Activated CD4-positive, alpha-beta T cell treated with anti-CD3 and anti-CD28 coated beads, Interleukin-2, amount 10 ng/mL, durations not matched to agents 24 days and 14 days (primary cell): ENCODE data around the gene MVK. TPM values are rescaled to one million over a fixed set of nuclear protein-coding genes. Genes with fewer than 3 reads are reported as not detected.

ENCODE experiments used
- DNase-seq: peaks from one replicate; pipeline ENCODE4 v3.0.0; 2022
- H3K27ac Mint-ChIP-seq: one replicate; pipeline ENCODE4 v1.8.0; 2022; ENCODE audit warnings: mild to moderate bottlenecking, mixed read lengths
- H3K27me3 Mint-ChIP-seq: one replicate; pipeline ENCODE4 v1.8.0; 2022; ENCODE audit warnings: mixed read lengths
- H3K36me3 Mint-ChIP-seq: one replicate; pipeline ENCODE4 v1.8.0; 2022; ENCODE audit warnings: low read depth, mild to moderate bottlenecking, mixed read lengths
- H3K4me1 Mint-ChIP-seq: one replicate; pipeline ENCODE4 v1.8.0; 2021; ENCODE audit warnings: mixed read lengths
- H3K4me3 Mint-ChIP-seq: one replicate; pipeline ENCODE4 v1.8.0; 2022; ENCODE audit warnings: mild to moderate bottlenecking, moderate library complexity, mixed read lengths
- H3K9me3 Mint-ChIP-seq: one replicate; pipeline ENCODE4 v1.8.0; 2021; ENCODE audit warnings: mixed read lengths
- intact Hi-C: fragments of 100-400 bp; cut with micrococcal nuclease; formaldehyde crosslinking; loops from one replicate; pipeline ENCODE4 v1.15.1; 2023
- total RNA-seq: library from RNA; stranded (reverse); gene quantifications from 2 replicates; pipeline ENCODE4 v1.2.3, GENCODE V29; 2022

MVK gene
- total RNA-seq, 1 donor from 2014 or later: 21.5 TPM

- Mint-ChIP-seq H3K4me3 (no peak overlapping the region), H3K9me3 (no peaks in the 10 kb centered on the region), H3K36me3 (no peaks in the 10 kb centered on the region), H3K27ac (no peak overlapping the region), H3K4me1 (no peaks in the 10 kb centered on the region), H3K27me3 (no peaks in the 10 kb centered on the region)
- intact Hi-C loops: no loop called here
- DNase-seq: no peak
These were observed 35.3 kb upstream of the MVK start for GRCh38 chr12:109538191-109538863.

GRCh38 chr12:109539508-109539907, 34.1 kb upstream of the MVK start:
- Mint-ChIP-seq H3K27ac (no peak overlapping the region), H3K9me3 (no peaks in the 10 kb centered on the region)
- intact Hi-C loops: no loop called here

GRCh38 chr12:109540526-109541412, 32.8 kb upstream of the MVK start:
- intact Hi-C loops: no loop called here
- no peak for DNase-seq
- Mint-ChIP-seq H3K4me1 (peaks cover 5% of the 10 kb centered on the region), H3K36me3 (no peaks in the 10 kb centered on the region), H3K27me3 (no peaks in the 10 kb centered on the region), H3K9me3 (no peaks in the 10 kb centered on the region), H3K27ac (no peak overlapping the region), H3K4me3 (no peak overlapping the region)

More at GRCh38 chr12:109539508-109539907, 34.1 kb upstream of the MVK start:
- H3K4me1 Mint-ChIP-seq: no peaks in the 10 kb centered on the region
- no peak overlapping the region for H3K4me3 Mint-ChIP-seq
- no peaks in the 10 kb centered on the region for H3K36me3 Mint-ChIP-seq
- no peak for DNase-seq
- H3K27me3 Mint-ChIP-seq: no peaks in the 10 kb centered on the region

- Mint-ChIP-seq H3K4me1 (peaks cover 5% of the 10 kb centered on the region), H3K27me3 (no peaks in the 10 kb centered on the region), H3K36me3 (no peaks in the 10 kb centered on the region), H3K4me3 (no peak overlapping the region), H3K27ac (no peak overlapping the region), H3K9me3 (no peaks in the 10 kb centered on the region)
- intact Hi-C loops: no loop called here
- DNase-seq: no peak
These were observed 32.2 kb upstream of the MVK start for GRCh38 chr12:109541413-109541726.

GRCh38 chr12:109542014-109542413, 31.6 kb upstream of the MVK start:
- H3K4me3 Mint-ChIP-seq: no peak overlapping the region
- no peaks in the 10 kb centered on the region for H3K36me3 Mint-ChIP-seq
- no peak for DNase-seq
- H3K27ac Mint-ChIP-seq: no peak overlapping the region
- peaks cover 5% of the 10 kb centered on the region for H3K4me1 Mint-ChIP-seq
- no peaks in the 10 kb centered on the region for H3K9me3 Mint-ChIP-seq
- peaks cover 3% of the 10 kb centered on the region for H3K27me3 Mint-ChIP-seq
- intact Hi-C loops: no loop called here

- intact Hi-C loops: no loop called here
- no peak overlapping the region for H3K4me3 Mint-ChIP-seq
- H3K4me1 Mint-ChIP-seq: peaks cover 5% of the 10 kb centered on the region
- H3K9me3 Mint-ChIP-seq: no peaks in the 10 kb centered on the region
- no peak overlapping the region for H3K27ac Mint-ChIP-seq
- DNase-seq: no peak
- H3K36me3 Mint-ChIP-seq: no peaks in the 10 kb centered on the region
- H3K27me3 Mint-ChIP-seq: peaks cover 11% of the 10 kb centered on the region
These were observed 30.7 kb upstream of the MVK start for GRCh38 chr12:109542876-109543275.

- Mint-ChIP-seq H3K4me3 (no peak overlapping the region), H3K36me3 (no peaks in the 10 kb centered on the region), H3K4me1 (peaks cover 8% of the 10 kb centered on the region), H3K27ac (no peak overlapping the region), H3K27me3 (peaks cover 22% of the 10 kb centered on the region), H3K9me3 (no peaks in the 10 kb centered on the region)
- intact Hi-C loops: no loop called here
- DNase-seq: no peak
These were observed 28.6 kb upstream of the MVK start for GRCh38 chr12:109544955-109545531.

GRCh38 chr12:109545826-109546225, 27.8 kb upstream of the MVK start:
- DNase-seq: no peak
- no peaks in the 10 kb centered on the region for H3K36me3 Mint-ChIP-seq
- H3K9me3 Mint-ChIP-seq: no peaks in the 10 kb centered on the region
- H3K4me1 Mint-ChIP-seq: peaks cover 8% of the 10 kb centered on the region
- intact Hi-C loops: no loop called here
- H3K27ac Mint-ChIP-seq: no peak overlapping the region
- no peak overlapping the region for H3K4me3 Mint-ChIP-seq
- H3K27me3 Mint-ChIP-seq: peaks cover 22% of the 10 kb centered on the region

- intact Hi-C loops: no loop called here
- Mint-ChIP-seq H3K27ac (no peak overlapping the region), H3K4me3 (no peak overlapping the region), H3K36me3 (no peaks in the 10 kb centered on the region), H3K4me1 (peaks cover 8% of the 10 kb centered on the region), H3K9me3 (no peaks in the 10 kb centered on the region), H3K27me3 (peaks cover 22% of the 10 kb centered on the region)
- DNase-seq: no peak
These were observed 26.3 kb upstream of the MVK start for GRCh38 chr12:109547286-109547685.

- Mint-ChIP-seq H3K4me3 (no peak overlapping the region), H3K4me1 (peaks cover 8% of the 10 kb centered on the region), H3K27me3 (peaks cover 22% of the 10 kb centered on the region), H3K36me3 (no peaks in the 10 kb centered on the region), H3K9me3 (no peaks in the 10 kb centered on the region), H3K27ac (no peak overlapping the region)
- intact Hi-C loops: no loop called here
- no peak for DNase-seq
These were observed 25.3 kb upstream of the MVK start for GRCh38 chr12:109548258-109548657.

- no peaks in the 10 kb centered on the region for H3K9me3 Mint-ChIP-seq
- intact Hi-C loops: no loop called here
- no peak for DNase-seq
- H3K4me3 Mint-ChIP-seq: no peak overlapping the region
- no peak overlapping the region for H3K27ac Mint-ChIP-seq
- H3K27me3 Mint-ChIP-seq: peaks cover 22% of the 10 kb centered on the region
- no peaks in the 10 kb centered on the region for H3K36me3 Mint-ChIP-seq
- peaks cover 8% of the 10 kb centered on the region for H3K4me1 Mint-ChIP-seq
These were observed 23.9 kb upstream of the MVK start for GRCh38 chr12:109549613-109550270.

- Mint-ChIP-seq H3K36me3 (no peaks in the 10 kb centered on the region), H3K27me3 (peaks cover 22% of the 10 kb centered on the region), H3K4me1 (peaks cover 3% of the 10 kb centered on the region), H3K27ac (no peak overlapping the region), H3K9me3 (no peaks in the 10 kb centered on the region), H3K4me3 (no peak overlapping the region)
- intact Hi-C loops: no loop called here
- DNase-seq: no peak
These were observed 23.3 kb upstream of the MVK start for GRCh38 chr12:109550281-109550680.

GRCh38 chr12:109551108-109551507, 22.5 kb upstream of the MVK start:
- intact Hi-C loops: no loop called here
- peaks cover 2% of the 10 kb centered on the region for H3K4me1 Mint-ChIP-seq
- H3K36me3 Mint-ChIP-seq: no peaks in the 10 kb centered on the region
- DNase-seq: no peak
- H3K9me3 Mint-ChIP-seq: no peaks in the 10 kb centered on the region
- no peak overlapping the region for H3K4me3 Mint-ChIP-seq
- peaks cover 22% of the 10 kb centered on the region for H3K27me3 Mint-ChIP-seq
- no peak overlapping the region for H3K27ac Mint-ChIP-seq

- Mint-ChIP-seq H3K36me3 (no peaks in the 10 kb centered on the region), H3K4me3 (no peak overlapping the region), H3K9me3 (no peaks in the 10 kb centered on the region), H3K27ac (no peak overlapping the region), H3K4me1 (peaks cover 2% of the 10 kb centered on the region), H3K27me3 (peaks cover 11% of the 10 kb centered on the region)
- intact Hi-C loops: no loop called here
- DNase-seq: no peak
These were observed 20.6 kb upstream of the MVK start for GRCh38 chr12:109552971-109553370.
